Activated CD4-positive, alpha-beta T cell treated with anti-CD3 and anti-CD28 coated beads for 1 hour (primary cell): ENCODE results near the gene NME1.
"Not testable (repeated sequence)": the region's sequence is repeated elsewhere in the genome, so short reads cannot be mapped to it uniquely, and the experiment has no call there.

Source experiments
- DNase-seq: peaks from one replicate; pipeline ENCODE4 v3.0.0-alpha.2; 2020

Gene NME1

DNA sequence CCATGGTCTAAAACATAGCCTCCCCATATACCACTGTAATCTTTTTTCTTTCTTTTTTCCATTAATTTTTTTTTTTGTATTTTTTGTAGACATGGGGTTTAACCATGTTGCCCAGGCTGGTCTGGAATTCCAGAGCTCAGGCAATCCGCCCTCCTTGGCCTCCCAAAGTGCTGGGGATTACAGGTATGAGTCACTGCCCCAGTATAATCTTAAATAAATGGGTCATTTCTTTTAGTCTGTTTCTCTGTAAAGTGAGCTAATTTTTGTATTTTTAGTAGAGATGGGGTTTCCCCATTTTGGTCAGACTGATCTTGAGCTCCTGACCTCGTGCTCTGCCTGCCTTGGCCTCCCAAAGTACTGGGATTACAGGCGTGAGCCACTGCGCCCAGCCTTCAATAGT lies 5.7 kb upstream of the NME1 start:
- no peak for DNase-seq

DNA sequence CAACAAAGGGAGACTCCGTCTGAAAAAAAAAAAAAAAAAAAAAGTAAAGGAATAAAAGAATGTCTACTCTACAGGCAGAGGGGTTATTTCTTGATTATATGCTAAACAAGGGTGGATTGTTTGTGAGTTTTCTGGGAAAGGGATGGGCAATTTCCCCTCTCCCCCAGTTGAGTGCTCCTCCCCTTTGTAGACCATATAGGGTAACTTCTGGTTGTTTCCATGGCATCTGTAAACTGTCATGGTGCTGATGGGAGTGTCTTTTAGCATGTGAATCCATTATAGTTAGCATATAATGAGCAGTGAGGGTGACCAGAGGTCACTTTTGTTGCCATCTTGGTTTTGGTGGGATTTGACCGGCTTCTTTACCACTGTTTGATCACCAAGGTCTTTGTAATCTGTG lies 4.2 kb upstream of the NME1 start:
- DNase-seq, result no peak

DNA sequence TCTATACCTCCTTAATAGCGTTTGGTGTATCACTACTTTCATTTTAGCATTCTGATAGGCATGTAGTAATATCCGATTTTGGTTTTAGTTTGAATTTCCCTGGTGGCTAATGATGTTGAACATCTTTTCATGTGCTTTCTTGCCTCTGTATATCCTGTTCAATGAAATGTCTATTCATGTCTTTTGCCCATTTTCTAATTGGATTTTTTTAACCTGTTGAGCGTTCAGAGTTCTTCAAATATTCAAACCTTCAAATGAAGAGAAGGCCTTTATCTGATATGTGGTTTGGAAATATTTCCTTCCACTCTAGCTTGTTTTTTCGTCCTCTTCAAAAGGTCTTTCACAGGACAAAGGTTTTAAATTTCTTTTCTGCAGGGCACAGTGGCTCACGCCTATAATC lies 2.4 kb upstream of the NME1 start:
- no peak for DNase-seq

DNA sequence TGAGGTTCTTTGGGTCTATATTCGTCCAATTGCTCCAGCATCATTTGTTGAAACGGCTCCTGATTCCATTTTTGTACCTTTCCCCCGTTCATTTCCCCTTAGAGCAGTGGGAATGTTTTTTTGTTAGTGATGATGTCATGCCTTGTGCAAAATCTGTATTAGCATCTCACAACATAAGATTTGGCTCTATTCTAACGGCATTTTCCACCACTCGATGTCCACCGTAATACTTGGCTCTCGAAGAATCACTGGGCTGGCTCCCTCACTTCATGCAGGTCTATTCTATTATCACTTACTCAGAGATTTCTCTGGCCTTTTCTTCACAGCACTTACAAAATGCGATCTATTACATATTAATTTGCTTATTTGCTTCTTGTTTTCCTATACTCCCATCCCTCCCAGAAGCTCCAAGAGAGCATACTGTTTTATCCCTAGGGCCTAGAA lies 571 bp upstream of the NME1 start:
- DNase-seq, result no peak

GRCh38 chr17:51154176-51154575 lies 817 bp downstream of the NME1 start:
- DNase-seq, result no peak

GRCh38 chr17:51155416-51155815 lies 2.1 kb downstream of the NME1 start:
- no peak for DNase-seq

DNA sequence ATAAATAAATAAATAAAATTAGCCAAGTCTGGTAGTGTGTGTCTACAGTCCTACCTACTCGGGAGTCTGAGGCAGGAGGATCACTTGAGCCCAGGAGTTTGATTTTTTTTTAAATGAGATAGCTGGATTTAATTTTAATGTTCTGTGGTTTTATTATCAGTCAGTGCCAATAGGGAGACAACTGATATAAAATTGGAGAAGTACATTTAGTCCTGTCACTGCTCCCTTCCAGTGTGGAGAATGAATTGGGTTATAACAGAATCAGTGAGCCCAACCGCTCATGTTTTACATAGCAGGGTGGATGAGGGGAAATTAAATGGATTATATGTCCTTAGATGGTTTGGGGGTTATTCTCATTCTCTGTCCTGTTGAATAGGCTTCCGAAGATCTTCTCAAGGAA lies 6.2 kb downstream of the NME1 start:
- DNase-seq, result no peak

- no peak for DNase-seq
These were observed 8.2 kb downstream of the NME1 start for GRCh38 chr17:51161541-51161940.

- DNase-seq, result no peak
These were observed 11.7 kb downstream of the NME1 start for GRCh38 chr17:51164911-51165679.

DNA sequence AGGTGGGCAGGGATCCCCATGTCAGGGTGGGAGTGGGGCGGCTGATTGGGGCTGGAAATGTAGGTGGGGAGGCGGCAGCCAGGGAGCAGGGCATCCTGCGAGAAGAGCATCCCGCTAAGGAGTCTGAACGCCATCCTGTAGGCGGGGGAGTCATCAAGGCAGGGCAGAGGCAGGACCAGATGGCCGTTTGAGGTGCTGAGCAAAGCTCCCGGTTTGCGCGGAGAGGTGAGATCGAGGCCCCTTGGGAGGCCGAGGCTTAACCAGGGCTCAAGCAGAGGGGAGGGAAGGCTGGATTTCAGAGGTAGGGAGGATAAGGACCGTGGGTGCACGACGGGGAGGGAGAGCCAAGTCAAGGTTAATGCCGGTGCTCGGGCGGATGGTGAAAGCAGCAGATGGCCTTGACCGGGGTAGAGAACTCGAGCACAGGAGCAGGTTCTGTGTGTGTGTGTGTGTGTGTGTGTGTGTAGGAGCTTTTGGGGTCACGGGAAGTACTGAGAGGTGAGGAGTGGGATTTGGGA lies 12.4 kb downstream of the NME1 start:
- no peak for DNase-seq

DNA sequence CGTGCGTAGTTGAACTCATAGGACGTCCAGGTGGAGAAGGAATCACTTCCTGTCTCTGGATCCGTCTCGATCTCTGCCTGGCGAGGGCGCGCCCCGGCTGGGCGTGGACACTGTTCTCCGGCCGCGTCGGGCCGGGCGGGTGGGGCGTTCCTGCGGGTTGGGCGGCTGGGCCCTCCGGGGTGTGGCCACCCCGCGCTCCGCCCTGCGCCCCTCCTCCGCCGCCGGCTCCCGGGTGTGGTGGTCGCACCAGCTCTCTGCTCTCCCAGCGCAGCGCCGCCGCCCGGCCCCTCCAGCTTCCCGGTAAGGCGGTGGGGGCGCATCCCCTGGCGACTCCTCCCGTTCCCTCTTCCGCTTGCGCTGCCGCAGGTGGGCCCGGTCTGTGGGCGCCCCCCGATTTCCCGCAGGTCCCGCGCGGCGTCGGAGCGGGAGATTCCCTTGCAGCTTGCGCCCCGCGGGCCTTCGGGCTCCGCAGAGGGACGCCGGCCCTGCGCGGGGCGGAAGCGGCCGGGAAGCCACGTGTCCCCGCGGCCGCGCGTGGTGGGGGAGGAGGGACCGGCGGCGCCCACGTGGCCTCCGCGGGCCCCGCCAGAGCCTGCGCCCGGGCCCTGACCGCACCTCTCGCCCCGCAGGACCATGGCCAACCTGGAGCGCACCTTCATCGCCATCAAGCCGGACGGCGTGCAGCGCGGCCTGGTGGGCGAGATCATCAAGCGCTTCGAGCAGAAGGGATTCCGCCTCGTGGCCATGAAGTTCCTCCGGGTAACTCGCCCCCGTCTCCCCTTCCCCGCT lies 13.0 kb downstream of the NME1 start, which contains the start of gene NME2:
Gene NME2 (plus strand): TSS at position 214 of the 789 bp plus-strand sequence. CDS start 420 bp downstream, at position 634.
- peak; percentile 40 for DNase-seq

- DNase-seq, result peak; percentile 48
These were observed 13.9 kb downstream of the NME1 start for GRCh38 chr17:51166987-51167931.

DNA sequence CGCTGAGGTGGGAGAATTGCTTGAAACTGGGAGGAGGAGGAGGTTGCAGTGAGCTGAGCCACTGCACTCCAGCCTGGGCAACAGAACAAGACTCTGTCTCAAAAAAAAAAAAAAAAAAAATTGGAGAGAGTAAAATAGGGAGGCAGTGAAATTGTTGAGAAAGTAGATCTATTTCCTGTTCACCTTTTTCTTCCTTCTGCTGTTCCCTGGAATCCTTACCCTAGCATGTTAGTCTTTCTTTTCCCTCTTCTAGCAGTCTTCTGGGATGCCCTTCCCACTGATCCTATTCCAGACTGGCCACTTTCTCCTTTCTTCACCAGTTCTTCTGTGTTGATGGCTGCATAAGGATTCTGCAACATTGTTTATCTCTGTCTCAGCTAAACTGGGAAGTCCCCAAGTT lies 16.0 kb downstream of the NME1 start:
- no peak for DNase-seq

- DNase-seq, result no peak
These were observed 17.4 kb downstream of the NME1 start for GRCh38 chr17:51170736-51171135.

GRCh38 chr17:51172030-51172429 lies 18.7 kb downstream of the NME1 start:
- not testable (repeated sequence) for DNase-seq

GRCh38 chr17:51180486-51180885 lies 27.1 kb downstream of the NME1 start:
- no peak for DNase-seq

DNA sequence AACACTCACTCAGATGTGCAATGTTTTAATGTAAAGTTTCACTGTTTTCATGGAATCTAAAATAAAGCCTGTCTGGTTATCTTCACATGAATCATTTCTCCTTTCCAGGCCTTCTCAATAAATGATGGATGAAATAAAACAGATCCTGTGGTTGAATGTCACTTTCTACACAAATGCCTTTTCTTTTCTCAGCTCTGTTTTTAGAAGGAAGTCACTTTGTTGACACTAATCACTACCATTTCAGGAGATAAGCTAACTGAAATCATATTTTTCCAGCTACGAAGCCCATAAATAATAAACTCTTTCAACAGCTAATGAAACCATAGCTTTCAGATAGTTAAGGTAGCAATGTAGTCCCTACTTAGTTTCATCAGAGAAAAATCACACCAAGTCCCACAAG lies 30.8 kb downstream of the NME1 start:
- DNase-seq, result no peak

DNA sequence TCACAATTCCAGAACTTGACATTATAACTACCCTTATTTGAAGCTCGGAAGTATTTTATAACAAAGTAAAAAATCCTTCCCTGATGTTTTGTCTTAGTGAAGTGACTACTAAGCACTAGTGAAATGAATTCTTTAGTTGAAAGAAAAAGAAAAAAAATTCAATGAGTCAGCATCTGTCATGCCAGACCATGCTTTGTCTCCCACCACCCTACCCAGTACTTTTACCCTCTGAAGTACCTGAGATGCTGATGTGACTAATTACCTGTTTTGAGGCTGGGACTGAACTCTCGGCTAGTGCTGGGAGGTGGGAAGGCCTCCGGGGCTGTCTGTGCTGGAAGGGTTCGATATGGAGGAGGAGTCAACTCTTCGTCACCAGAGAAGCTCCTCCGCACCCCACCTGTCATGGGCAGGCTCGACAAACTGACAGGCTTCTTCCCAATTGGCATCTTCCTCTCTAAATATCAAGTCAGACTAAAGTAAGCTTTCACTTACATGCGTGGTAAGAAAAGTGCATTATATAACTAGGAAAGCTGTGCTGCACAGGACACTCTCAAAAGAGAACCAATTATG lies 32.5 kb downstream of the NME1 start:
- no peak for DNase-seq

DNA sequence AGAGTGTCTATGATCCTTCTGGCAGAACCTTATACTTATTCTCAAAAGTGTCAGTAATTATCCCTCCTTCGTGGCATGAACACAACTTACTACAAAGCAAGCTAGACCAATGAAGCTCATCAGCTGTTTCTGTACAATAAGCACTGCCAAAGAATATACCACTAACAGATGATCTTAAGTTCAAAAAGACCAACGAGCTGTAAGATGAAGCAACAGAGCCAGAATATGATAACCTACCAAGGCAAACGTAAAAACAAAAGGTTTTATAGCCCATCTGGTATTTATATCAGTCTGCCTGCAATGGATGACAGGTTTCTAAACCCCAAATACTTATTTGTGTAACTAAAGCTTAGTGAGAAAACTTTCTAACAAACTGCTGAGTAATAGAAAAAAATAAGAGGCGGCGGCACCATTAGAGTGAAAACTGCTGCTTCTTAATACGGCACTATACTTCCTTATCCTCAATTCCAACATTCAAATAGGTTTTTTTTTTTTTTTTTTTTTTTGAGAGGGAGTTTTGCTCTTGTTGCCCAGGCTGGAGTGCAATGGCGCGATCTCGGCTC lies 35.0 kb downstream of the NME1 start:
- DNase-seq, result no peak

DNA sequence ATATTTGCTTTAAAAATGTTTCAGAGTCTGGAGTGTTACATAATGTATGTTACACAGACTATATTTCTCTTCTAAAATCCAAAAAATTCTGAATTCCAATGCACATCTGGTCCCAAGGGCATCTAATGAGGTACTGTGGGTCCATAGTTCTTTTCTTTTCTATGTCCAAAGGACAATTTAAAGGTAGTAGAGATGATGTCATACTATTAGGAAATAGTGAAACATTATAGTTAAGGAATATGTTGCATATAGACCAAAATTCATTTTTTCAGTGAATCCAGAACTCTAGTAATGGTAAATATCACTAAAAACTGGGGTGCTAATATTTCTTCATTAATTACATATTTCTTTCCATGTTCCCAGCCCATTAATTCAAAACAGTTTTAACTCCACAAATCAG lies 35.8 kb downstream of the NME1 start:
- no peak for DNase-seq

- DNase-seq, result no peak
These were observed 36.3 kb downstream of the NME1 start for GRCh38 chr17:51189628-51190027.

GRCh38 chr17:51191895-51192294 lies 38.5 kb downstream of the NME1 start:
- no peak for DNase-seq
